NT2/D1 (cell line): ENCODE results near the gene KIF1A.

Source experiments
- SUZ12 ChIP-seq: IDR thresholded peaks from 2 replicates; pipeline ENCODE4 v1.6.1; 2011; ENCODE audit not compliant: insufficient read length, insufficient read depth; ENCODE audit errors: extremely low read depth
- ZNF274 ChIP-seq: IDR thresholded peaks from 2 replicates; pipeline ENCODE4 v1.6.1; 2011; ENCODE audit warnings: mild to moderate bottlenecking, low read depth, low read length

GRCh38 chr2:240707821-240708220, 112.2 kb downstream of the KIF1A start:
- TF ChIP-seq SUZ12 = no peak
- no peak for TF ChIP-seq ZNF274
